GM11168 (cell line): ENCODE measurements around the gene TST.
"Not testable (repeated sequence)": the region's sequence is repeated elsewhere in the genome, so short reads cannot be mapped to it uniquely, and the experiment has no call there.

Experiments
- in situ Hi-C: fragments of 300-500 bp; cut with MboI; formaldehyde crosslinking; loops from one replicate; pipeline ENCODE4 v1.12.0; 2022; ENCODE audit warnings: low sequenced_read_pairs; ENCODE audit not compliant: unreplicated experiment

TST gene

DNA sequence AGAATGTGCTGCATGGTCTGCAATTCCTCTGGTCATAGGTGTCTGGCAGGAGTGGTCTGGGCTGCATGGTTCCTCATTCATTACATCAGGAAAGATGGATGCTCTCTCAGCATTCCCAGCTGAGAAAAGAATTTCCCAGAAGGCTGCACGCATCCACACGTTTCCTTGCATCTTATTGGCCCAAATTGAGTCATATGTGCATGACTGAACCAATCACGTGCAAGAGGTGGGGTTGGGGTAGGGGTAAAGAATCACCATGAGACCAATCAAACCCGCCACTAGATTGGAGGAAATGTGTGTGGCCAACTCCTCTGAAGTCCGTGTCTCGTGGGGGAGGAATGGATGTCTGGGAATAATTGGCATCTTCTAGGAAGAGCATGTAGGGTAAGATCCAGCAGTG is 28.8 kb downstream of the TST start:
- in situ Hi-C loops: no loop called here

DNA sequence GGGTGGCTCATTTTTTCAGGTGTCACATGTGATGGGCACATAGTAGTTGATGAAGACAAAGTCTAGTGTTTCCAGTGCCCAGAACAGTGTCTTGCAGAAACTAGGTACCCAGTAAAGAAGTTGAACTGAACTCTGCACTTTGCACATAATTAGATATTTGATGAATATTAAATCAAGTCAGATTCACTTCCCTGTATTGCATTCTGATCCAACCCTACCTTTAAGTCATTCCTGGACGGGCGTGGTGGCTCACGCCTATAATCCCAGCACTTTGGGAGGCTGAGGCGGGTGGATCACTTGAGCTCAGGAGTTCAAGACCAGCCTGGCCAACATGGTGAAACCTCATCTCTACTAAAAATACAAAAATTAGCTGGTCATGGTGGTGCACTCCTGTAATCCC is 30.2 kb downstream of the TST start:
- in situ Hi-C loops: not testable (repeated sequence)

GRCh38 chr22:36988075-36988832 is 31.0 kb downstream of the TST start:
- in situ Hi-C loops: no loop called here

DNA sequence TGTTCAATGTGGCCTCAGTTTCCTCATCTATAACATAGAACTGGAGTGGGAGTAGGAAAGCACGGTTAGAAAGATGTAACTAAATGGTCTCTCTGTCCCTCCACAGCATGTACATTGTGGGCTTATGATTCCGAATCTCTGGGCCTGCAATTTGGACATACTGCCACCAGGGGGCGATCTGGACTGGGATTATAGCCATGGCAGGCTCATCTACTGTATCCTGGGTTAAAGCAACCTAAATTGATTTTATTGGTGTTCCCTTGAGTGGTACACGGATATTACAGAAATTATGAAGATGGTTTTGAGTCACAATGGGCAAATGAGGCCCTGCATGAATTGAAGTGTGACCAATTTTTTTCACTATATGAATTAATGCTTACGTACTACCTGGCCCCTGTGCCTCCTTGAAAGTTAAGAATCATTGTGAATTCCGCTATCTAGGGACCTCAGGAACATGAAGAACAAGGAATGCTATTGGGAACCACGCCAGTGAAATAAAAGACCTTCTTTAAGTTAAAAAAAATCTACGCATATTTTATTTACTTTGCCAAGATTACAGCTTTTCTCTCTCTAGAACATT is 32.9 kb downstream of the TST start:
- in situ Hi-C loops: no loop called here

GRCh38 chr22:36985211-36985889 is 33.9 kb downstream of the TST start:
- in situ Hi-C loops: no loop called here

GRCh38 chr22:36982136-36982535 is 37.1 kb downstream of the TST start:
- in situ Hi-C loops: loop anchor here (5.0 kb wide), 1 partner anchor 190 kb away; no protein-coding TSS in a partner anchor

DNA sequence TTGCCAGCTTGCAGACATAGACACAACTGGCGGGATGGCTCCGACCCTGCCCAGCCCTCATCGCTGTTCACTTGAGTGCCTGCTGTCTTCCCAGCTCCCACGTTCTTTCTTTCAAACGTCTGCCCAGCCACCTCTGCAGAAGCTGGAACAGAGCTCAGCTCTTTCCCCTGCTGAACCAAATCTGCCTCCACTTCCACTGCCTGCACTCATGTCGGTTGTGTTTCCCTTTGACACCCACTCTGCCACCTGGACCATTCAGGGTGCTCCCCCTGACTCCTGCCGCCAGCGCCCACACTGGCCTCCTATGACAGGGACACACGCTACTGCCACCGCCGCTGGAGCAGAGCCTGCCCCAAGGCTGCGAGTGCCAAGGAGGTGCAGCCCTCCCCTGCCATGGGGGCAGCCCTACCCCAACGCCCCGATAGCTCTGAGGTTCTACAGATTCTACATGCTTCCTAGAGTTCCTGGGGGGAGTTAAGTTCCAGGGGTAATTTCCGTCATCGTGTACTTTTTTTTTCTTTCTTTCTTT is 37.9 kb downstream of the TST start:
- in situ Hi-C loops: loop anchor here (5.0 kb wide), 1 partner anchor 189 kb away; no protein-coding TSS in a partner anchor

GRCh38 chr22:36979016-36979910 is 40.0 kb downstream of the TST start:
- in situ Hi-C loops: loop anchor here (10.0 kb wide), 1 partner anchor 114 kb away; the partner anchor contains the start of gene NCF4

- in situ Hi-C loops: loop anchor here (10.0 kb wide), 1 partner anchor 113 kb away; the partner anchor contains the start of gene NCF4
These were observed 41.1 kb downstream of the TST start for GRCh38 chr22:36977947-36978660.

GRCh38 chr22:36977401-36977861 is 41.8 kb downstream of the TST start:
- in situ Hi-C loops: loop anchor here (10.0 kb wide), 1 partner anchor 113 kb away; the partner anchor contains the start of gene NCF4

DNA sequence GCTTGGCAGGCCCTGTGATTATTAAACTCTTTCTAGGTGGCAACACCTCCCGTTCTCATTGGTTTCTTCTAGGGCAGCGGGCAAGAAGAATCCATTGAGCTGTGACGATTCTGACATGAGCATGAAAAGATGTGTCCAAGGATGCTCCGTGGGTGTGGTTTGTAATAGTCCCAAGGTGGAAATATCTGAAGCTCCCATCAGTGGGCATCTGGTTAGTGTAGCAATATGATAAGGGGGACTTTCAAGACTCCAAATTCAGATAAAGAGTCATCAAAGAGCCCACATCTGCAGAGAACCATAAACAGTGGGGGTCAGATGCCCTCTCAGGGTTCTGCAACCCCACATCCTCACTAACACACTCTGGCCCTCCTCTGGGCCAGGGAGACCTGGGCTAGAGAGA is 42.6 kb downstream of the TST start:
- in situ Hi-C loops: loop anchor here (10.0 kb wide), 1 partner anchor 112 kb away; the partner anchor contains the start of gene NCF4

- in situ Hi-C loops: loop anchor here (10.0 kb wide), 1 partner anchor 107 kb away; the partner anchor contains the start of gene NCF4
These were observed 47.7 kb downstream of the TST start for GRCh38 chr22:36971341-36972125.

DNA sequence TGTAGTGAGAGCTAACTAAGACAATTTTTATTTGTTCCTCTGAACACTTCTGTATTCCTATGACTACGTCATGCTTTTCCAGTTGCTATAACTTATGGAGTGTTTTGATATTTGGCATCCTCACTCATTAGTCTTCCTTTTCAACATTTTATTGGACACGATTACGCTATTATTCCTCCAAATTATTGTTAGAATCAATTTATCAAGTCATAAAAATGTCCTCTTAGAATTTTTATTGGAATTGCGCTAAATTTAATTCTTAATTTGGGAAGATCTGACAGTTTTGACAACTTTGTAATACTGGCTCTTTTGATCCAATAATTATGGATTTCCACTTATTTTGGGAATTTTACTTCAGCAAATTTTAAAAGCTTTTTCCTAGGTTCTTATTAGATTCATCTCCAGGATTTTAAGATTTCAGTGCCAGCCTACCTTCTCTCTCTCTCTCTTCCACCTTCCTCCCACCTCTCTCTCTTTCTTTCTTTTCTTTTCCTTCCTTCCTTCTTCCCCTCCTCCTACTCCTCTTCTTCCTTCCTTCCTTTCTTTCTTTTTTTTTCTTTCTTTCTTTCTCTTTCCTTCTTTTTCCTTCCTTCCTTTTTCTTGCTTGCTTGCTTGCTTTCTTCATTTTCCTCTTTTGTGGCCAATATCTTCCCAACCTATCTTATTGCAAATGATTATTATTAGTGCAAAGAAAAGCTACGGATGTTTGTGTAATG is 50.8 kb downstream of the TST start:
- in situ Hi-C loops: no loop called here

DNA sequence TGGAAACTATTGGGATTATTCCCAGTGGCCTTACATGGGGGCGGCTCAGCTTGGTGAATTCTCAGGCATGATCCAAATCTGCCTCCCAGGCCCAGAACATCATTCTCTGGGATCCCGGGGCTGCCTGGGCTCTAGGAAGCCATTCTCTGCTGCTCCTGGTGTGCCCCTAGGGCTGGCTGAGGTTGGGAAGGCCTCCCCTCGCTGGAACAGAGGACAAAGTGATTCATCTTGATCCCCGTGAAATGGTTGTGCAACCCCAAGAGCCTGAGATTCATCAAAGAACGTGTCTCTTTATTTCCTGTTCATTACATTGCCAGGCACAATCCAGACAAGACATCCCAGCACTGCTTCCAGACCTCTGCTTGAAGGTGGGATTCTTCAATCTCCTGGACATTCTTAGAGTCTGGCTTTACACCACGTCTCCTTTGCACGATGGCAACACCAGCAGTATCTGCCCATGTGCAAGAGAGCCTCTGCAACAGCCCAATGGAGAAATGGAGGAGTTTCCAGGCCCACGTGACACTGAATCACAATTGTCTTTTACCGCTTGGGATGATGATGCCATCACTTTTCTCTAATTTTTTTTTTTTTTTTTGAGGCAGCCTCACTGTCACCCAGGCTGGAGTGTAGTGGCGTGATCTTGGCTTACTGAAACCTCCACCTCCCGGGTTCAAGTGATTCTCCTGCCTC is 52.3 kb downstream of the TST start:
- in situ Hi-C loops: no loop called here

- in situ Hi-C loops: no loop called here
These were observed 53.6 kb downstream of the TST start for GRCh38 chr22:36965696-36966095.

DNA sequence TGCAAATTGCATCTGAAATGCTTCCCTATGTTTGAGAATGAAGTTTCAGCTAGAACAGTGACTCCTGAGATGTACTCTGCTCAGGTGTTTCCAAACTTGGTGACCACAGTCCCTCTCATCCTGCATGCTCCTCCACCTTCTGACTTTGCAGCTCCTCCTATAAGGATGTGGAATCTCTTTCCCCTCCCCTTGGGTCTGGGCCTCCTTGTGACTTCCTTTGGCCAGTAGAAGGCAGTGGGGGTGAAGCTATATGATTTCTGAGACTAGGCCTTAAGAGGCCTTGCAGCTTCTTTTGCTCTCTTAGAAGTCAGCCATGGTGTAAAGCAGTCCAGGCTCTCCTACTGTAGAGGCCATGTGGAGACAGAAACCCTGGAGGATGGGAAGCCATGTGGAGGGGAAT is 55.1 kb downstream of the TST start:
- in situ Hi-C loops: no loop called here

DNA sequence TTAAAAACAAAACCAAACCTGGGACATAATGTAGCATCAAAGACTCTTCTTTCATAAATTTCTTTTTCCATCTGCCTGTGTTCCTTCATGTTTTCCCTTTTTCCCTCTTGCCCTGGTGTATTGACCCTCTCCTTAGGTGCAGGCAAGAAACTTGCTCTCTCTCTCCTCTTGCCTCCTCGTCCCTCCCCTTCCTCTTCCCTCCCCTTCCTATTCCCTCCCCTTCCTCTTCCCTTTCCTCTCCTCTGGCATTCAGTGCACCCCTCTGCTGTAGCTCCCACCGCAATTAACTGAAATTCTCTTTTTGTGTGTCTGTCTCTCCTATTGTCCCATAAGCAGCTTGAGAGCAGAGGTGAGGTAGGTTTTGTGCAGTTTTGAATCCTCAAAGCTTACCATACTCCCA is 55.9 kb downstream of the TST start:
- in situ Hi-C loops: no loop called here
